Caco-2 (cell line): ENCODE measurements around the gene CEP126. TPM values are rescaled to one million over a fixed set of nuclear protein-coding genes. Genes with fewer than 3 reads are reported as not detected.
A peak's percentile ranks its signal among the peaks of the same experiment; 100 is the strongest.

Experiments used
- BruUV-seq: library from RNA; stranded (reverse); fragments of 400-500 nt; replicated peaks from 2 replicates; lab custom pipeline; 2021; lab: Mats Ljungman, UMichigan
- CTCF ChIA-PET: fragments of 300-600 bp; sonication (Branson Sonifier 250); formaldehyde crosslinking; loops from one replicate; lab custom pipeline; 2022; ENCODE audit warnings: antibody characterized with exemption; lab: Charles Lee
- POLR2A ChIA-PET: fragments of 300-600 bp; sonication (Branson Sonifier 250); formaldehyde crosslinking; loops from one replicate; lab custom pipeline; 2022; ENCODE audit warnings: antibody characterized with exemption; lab: Charles Lee
- DNase-seq, 2 experiments: peaks; one replicate each; pipeline versions ENCODE4 v3.0.0 to v3.0.0-alpha.2; 2020 to 2022
- H3K27me3 ChIP-seq: replicated peaks from 2 replicates; pipeline ENCODE4 v1.6.0; 2011; ENCODE audit warnings: low read length; ENCODE audit not compliant: control insufficient read depth, insufficient read depth
- H3K36me3 ChIP-seq: 2 replicates; pipeline ENCODE4 v1.5.1; 2011; ENCODE audit warnings: low read length; ENCODE audit not compliant: control insufficient read depth, insufficient read depth
- H3K4me1 ChIP-seq: fragments of 250-450 bp; sonication (Bioruptor Pico); 2 replicates; pipeline ENCODE4 v1.5.1; 2020; ENCODE audit warnings: mild to moderate bottlenecking
- H3K4me3 ChIP-seq: 2 replicates; pipeline ENCODE4 v1.5.1; 2011; ENCODE audit warnings: low read depth, mild to moderate bottlenecking, control low read depth, low read length
- H3K9me3 ChIP-seq: fragments of 250-450 bp; sonication (Bioruptor Pico); 2 replicates; pipeline ENCODE4 v1.5.1; 2020; ENCODE audit warnings: mild to moderate bottlenecking, moderate library complexity
- H3K27ac Mint-ChIP-seq: one replicate; pipeline ENCODE4 v1.8.0; 2022; ENCODE audit warnings: mixed read lengths; ENCODE audit not compliant: unreplicated experiment
- H3K27me3 Mint-ChIP-seq: one replicate; pipeline ENCODE4 v1.8.0; 2022; ENCODE audit warnings: mixed read lengths; ENCODE audit not compliant: insufficient read depth, unreplicated experiment
- H3K36me3 Mint-ChIP-seq: one replicate; pipeline ENCODE4 v1.8.0; 2022; ENCODE audit warnings: mild to moderate bottlenecking, mixed read lengths; ENCODE audit not compliant: insufficient read depth, unreplicated experiment
- H3K4me1 Mint-ChIP-seq: one replicate; pipeline ENCODE4 v1.8.0; 2022; ENCODE audit warnings: low read depth, mixed read lengths; ENCODE audit not compliant: unreplicated experiment
- H3K4me3 Mint-ChIP-seq: one replicate; pipeline ENCODE4 v1.8.0; 2022; ENCODE audit warnings: mild to moderate bottlenecking, moderate library complexity, mixed read lengths; ENCODE audit not compliant: unreplicated experiment
- H3K9me3 Mint-ChIP-seq: one replicate; pipeline ENCODE4 v1.8.0; 2022; ENCODE audit warnings: mixed read lengths; ENCODE audit not compliant: unreplicated experiment
- intact Hi-C: fragments of 100-400 bp; cut with micrococcal nuclease; formaldehyde crosslinking; loops from one replicate; pipeline ENCODE4 v1.10.0; 2022; ENCODE audit not compliant: unreplicated experiment
- total RNA-seq: library from RNA; stranded (reverse); gene quantifications from 2 replicates; pipeline ENCODE4 v1.2.3, GENCODE V29; 2022
- TF ChIP-seq, protein P1 (sequence below), 2 experiments: fragments of 200-600 bp in 1 of 2; IDR thresholded peaks; 1 replicate in 1 of 2; 2 replicates in 1 of 2; pipeline versions ENCODE4 v1.5.1 to v1.8.0; 2011 to 2022; ENCODE audit warnings: antibody characterized with exemption in 1 of 2, control low read depth in 1 of 2, inconsistent platforms in 1 of 2, low read depth in 1 of 2, low read length in 1 of 2, mild to moderate bottlenecking in 1 of 2, moderate library complexity in 1 of 2; ENCODE audit not compliant: insufficient read depth in 1 of 2, severe bottlenecking in 1 of 2, unreplicated experiment in 1 of 2

The CEP126 gene
- total RNA-seq, 1 experiment from 2014 or later, result 4.3 TPM

DNA sequence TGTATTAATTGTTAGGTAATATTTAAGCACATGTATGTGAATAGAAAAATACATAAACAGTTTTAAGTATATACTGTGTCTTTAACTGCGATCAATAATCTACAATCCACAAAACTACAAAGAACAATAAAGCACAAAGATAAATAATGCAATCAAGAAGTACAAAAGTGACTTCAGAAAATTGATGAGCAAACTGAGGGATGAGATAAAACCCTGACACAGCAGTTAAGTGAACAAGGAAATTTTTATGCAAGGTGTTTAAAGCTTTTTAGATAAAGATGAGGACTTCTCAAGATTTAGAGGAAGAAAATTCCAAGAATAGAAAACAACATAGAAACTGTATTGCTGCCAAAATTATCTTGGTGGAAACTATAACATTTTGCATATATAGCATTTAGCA, 60.0 kb downstream of the CEP126 start:
- POLR2A ChIA-PET, result interaction anchor here (1.3 kb wide), 1 partner anchor 60 kb away, joined by 12 read pairs; the partner anchor contains the start of gene CEP126
- Mint-ChIP-seq H3K4me3 (no peak overlapping the region), H3K9me3 (no peaks in the 10 kb centered on the region), H3K27me3 (no peaks in the 10 kb centered on the region), H3K27ac (peak overlapping the region; percentile 43), H3K36me3 (no peaks in the 10 kb centered on the region), H3K4me1 (peaks cover 14% of the 10 kb centered on the region)
- CTCF ChIA-PET, result interaction anchor here (0.5 to 2.3 kb wide), 16 partner anchors 9 to 811 kb away, joined by 3 to 54 read pairs (median 10); partner anchors contain the start of genes ANGPTL5 and CEP126
- Histone ChIP-seq H3K4me3 (no peak overlapping the region), H3K9me3 (no peaks in the 10 kb centered on the region), H3K27me3 (no peaks in the 10 kb centered on the region), H3K36me3 (no peaks in the 10 kb centered on the region), H3K4me1 (peaks cover 22% of the 10 kb centered on the region)
- intact Hi-C loops, result loop anchor here (1.0 to 5.0 kb wide), 4 partner anchors 59 to 517 kb away; partner anchors contain the start of gene CEP126
- BruUV-seq, result no TSS peak
- TF ChIP-seq, protein P1, sequence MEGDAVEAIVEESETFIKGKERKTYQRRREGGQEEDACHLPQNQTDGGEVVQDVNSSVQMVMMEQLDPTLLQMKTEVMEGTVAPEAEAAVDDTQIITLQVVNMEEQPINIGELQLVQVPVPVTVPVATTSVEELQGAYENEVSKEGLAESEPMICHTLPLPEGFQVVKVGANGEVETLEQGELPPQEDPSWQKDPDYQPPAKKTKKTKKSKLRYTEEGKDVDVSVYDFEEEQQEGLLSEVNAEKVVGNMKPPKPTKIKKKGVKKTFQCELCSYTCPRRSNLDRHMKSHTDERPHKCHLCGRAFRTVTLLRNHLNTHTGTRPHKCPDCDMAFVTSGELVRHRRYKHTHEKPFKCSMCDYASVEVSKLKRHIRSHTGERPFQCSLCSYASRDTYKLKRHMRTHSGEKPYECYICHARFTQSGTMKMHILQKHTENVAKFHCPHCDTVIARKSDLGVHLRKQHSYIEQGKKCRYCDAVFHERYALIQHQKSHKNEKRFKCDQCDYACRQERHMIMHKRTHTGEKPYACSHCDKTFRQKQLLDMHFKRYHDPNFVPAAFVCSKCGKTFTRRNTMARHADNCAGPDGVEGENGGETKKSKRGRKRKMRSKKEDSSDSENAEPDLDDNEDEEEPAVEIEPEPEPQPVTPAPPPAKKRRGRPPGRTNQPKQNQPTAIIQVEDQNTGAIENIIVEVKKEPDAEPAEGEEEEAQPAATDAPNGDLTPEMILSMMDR (IDR thresholded peaks at IDR 0.05; ENCODE audit: insufficient read depth in 1 of 2, low read depth in 1 of 2, low read length in 1 of 2, severe bottlenecking in 1 of 2, unreplicated experiment in 1 of 2), result no peak
- no peak for DNase-seq

DNA sequence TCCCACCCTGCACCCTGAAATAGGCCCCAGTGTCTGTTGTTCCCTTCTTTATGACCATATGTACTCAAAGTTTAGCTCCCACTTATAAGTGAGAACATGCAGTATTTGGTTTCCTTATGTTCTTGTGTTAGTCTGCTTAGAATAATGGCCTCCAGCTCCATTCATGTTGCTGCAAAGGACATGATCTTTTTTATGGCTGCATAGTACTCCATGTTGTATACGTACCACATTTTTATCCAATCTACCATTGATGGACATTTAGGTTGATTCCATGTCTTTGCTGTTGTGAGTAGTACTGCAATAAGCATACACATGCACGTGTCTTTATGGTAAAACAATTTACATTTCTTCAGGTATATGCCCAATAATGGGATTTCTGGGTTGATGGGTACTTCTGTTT, 60.9 kb downstream of the CEP126 start:
- Histone ChIP-seq H3K36me3 (no peaks in the 10 kb centered on the region), H3K9me3 (no peaks in the 10 kb centered on the region), H3K4me3 (no peak overlapping the region), H3K4me1 (peaks cover 22% of the 10 kb centered on the region), H3K27me3 (no peaks in the 10 kb centered on the region)
- intact Hi-C loops, result loop anchor here (1.0 to 5.0 kb wide), 4 partner anchors 60 to 518 kb away; partner anchors contain the start of gene CEP126
- H3K4me3 Mint-ChIP-seq, result no peak overlapping the region
- H3K36me3 Mint-ChIP-seq, result no peaks in the 10 kb centered on the region
- BruUV-seq, result no TSS peak
- H3K27ac Mint-ChIP-seq, result peak overlapping the region; percentile 43
- H3K9me3 Mint-ChIP-seq, result no peaks in the 10 kb centered on the region
- TF ChIP-seq, protein P1 (IDR thresholded peaks at IDR 0.05; ENCODE audit: insufficient read depth in 1 of 2, low read depth in 1 of 2, low read length in 1 of 2, severe bottlenecking in 1 of 2, unreplicated experiment in 1 of 2), result no peak
- POLR2A ChIA-PET, result no interaction called here
- peaks cover 20% of the 10 kb centered on the region for H3K4me1 Mint-ChIP-seq
- DNase-seq, result no peak
- no peaks in the 10 kb centered on the region for H3K27me3 Mint-ChIP-seq
- CTCF ChIA-PET, result interaction anchor here (1.9 to 2.3 kb wide), 3 partner anchors 32 to 115 kb away, joined by 49 to 54 read pairs (median 51); partner anchors contain the start of gene CEP126

DNA sequence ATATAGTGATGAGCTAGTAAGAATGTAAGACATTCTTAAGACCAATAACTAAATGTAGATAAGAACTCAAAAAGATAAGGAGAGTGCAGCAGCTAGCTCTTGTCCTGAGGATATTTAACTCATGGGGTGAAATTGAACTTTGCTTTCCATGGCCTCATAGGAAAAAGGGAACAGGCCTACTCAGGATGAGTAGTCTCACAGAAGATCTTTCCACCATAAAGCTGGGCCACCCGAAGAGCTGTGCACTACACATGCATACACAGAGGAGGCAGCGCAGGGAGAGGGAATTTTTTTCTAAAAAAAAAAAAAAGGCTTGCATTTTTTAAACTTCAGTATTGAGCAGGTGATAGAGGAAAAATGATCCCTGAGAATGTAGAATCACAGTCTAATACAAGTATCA, 72.6 kb downstream of the CEP126 start:
- intact Hi-C loops, result loop anchor here (1.0 to 5.0 kb wide), 2 partner anchors 20 to 75 kb away; no protein-coding TSS in a partner anchor
- peak; percentile 64 to 80 for DNase-seq
- peaks cover 4% of the 10 kb centered on the region for H3K36me3 Mint-ChIP-seq
- CTCF ChIA-PET, result interaction anchor here (0.5 to 1.2 kb wide), 7 partner anchors 13 to 1722 kb away, joined by 3 to 21 read pairs (median 4); partner anchors contain the start of gene CEP126
- Histone ChIP-seq H3K9me3 (no peaks in the 10 kb centered on the region), H3K36me3 (no peaks in the 10 kb centered on the region), H3K4me3 (no peak overlapping the region), H3K4me1 (peaks cover 24% of the 10 kb centered on the region), H3K27me3 (no peaks in the 10 kb centered on the region)
- peaks cover 20% of the 10 kb centered on the region for H3K4me1 Mint-ChIP-seq
- TF ChIP-seq, protein P1 (IDR thresholded peaks at IDR 0.05; ENCODE audit: insufficient read depth in 1 of 2, low read depth in 1 of 2, low read length in 1 of 2, severe bottlenecking in 1 of 2, unreplicated experiment in 1 of 2), result no peak
- peak overlapping the region; percentile 24 for H3K4me3 Mint-ChIP-seq
- no peaks in the 10 kb centered on the region for H3K9me3 Mint-ChIP-seq
- H3K27me3 Mint-ChIP-seq, result no peaks in the 10 kb centered on the region
- peak overlapping the region; percentile 54 for H3K27ac Mint-ChIP-seq
- BruUV-seq, result no TSS peak
- POLR2A ChIA-PET, result no interaction called here
